ENCODE results near the gene ZDHHC14.

The ZDHHC14 gene

GRCh38 chr6:157655139-157655538 is 274.1 kb downstream of the ZDHHC14 start:
- DNase-seq: no peak

GRCh38 chr6:157656437-157656997 is 275.5 kb downstream of the ZDHHC14 start:
- no peak for DNase-seq

- DNase-seq: no peak
Measured at GRCh38 chr6:157657754-157658153, 276.8 kb downstream of the ZDHHC14 start.

GRCh38 chr6:157658301-157658700 is 277.3 kb downstream of the ZDHHC14 start:
- no peak for DNase-seq

- no peak for DNase-seq
Measured at GRCh38 chr6:157659536-157660271, 278.7 kb downstream of the ZDHHC14 start.

DNA sequence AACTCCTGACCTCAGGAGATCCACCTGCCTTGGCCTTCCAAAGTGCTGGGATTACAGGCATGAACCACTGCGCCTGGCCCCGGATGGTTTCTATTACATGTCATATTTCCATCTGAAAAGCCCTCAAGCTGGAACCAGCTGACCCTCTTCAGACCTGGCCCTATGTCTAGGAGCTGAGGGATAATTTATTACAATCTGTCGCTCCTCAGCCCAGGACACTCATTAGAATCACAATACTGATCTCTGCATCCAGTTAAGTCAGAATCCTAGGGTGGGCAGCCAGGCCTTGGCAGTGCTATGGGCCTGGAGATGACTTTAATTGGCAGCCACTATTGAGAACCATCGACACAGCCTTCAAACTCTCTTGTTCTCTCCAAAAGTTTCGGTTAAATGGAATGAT is 279.4 kb downstream of the ZDHHC14 start:
- DNase-seq: no peak

DNA sequence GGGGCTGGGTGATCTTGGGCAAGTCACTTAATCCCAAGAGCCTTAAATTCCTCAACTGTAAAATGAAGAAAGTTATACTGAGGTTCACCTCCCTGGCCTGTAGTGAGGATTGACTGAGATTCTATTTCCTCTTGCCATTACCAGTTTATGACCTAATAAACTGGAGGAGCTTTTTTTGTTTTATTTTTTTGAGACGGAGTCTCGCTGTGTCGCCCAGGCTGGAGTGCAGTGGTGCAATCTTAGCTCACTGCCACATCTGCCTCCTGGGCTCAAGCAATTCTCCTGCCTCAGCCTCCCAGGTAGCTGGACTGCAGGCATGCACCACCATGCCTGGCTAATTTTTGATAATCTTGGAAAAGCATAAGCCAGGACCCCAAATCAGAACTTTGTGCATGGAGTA is 280.7 kb downstream of the ZDHHC14 start:
- DNase-seq: no peak

- no peak for DNase-seq
Measured at GRCh38 chr6:157663261-157663660, 282.3 kb downstream of the ZDHHC14 start.

DNA sequence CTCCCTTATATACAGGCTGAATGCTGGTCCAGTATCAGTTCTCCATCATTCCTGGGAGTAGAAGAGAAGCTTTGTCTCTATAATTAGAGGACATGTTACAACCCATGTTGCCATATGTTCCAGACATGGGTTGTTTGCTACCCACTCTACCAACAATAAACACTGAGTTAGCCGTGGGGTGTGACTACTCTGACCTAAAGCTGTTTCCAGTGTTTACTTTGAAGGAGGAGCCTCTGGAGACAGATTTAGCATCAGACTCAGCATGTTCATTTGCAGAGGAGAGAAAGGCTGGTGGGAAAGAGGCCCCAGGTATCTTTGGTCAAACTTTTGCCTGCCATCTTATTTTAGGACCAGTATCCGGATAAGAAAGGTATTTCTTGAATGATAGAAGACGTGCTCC is 284.2 kb downstream of the ZDHHC14 start:
- no peak for DNase-seq

GRCh38 chr6:157666729-157667128 is 285.7 kb downstream of the ZDHHC14 start:
- DNase-seq: no peak

- no peak for DNase-seq
Measured at GRCh38 chr6:157667211-157668008, 286.4 kb downstream of the ZDHHC14 start.

GRCh38 chr6:157668009-157668401 is 287.0 kb downstream of the ZDHHC14 start:
- no peak for DNase-seq

DNA sequence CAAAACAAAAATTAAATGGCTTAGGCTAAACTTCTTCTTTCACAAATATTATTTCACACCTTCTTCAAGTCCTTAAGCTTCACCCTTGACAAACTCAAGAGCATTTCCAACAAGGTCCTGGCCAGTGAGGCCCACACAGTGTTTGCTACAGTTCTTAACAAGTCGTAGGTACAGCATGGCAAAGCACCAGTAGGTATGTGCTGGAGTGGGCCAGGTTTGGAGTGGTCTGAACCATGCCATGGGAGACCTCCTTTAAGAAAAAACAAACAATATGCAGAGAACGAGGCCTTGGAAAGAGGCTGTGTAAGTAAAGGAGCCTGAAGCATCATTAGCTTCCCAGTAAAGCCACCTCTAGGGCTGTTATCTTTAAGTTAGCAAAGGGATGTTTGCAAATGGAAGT is 287.7 kb downstream of the ZDHHC14 start:
- no peak for DNase-seq

GRCh38 chr6:157669323-157669722 is 288.3 kb downstream of the ZDHHC14 start:
- DNase-seq: no peak

- DNase-seq: no peak
Measured at GRCh38 chr6:157669747-157670216, 288.8 kb downstream of the ZDHHC14 start.

DNA sequence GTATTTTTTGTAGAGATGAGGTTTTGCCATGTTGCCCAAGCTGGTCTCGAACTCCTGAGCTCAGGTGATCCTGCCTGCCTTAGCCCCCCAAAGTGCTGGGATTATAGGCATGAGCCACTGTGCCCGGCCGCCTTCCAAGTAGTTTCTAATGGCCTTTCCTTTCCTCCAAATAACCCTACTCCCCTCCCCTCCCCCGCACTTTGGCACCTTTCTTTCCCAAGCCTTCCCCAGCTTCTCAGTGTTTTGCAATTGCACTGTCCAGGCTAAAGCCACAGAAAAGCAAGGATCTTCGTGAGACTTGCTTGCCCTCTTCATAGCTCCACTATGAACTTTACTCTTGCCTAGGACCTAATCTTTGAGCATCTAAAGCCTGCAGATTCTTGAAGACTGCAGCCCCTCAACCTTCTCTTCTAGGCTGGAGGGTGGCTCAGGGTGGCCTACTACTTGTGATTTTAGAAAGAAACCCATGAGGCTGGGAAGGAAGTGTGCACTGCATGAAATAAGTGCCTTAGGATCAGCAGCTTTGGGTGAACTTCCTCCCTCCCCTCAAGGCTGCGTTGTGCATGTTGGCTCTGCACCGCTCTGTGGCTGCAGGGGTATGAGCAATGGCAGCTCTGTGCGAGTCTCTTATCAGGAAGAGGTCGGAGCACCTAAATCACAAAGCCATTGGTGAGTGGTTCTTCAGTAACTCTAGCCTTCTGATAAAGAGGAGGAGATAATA is 289.6 kb downstream of the ZDHHC14 start:
- DNase-seq: no peak

GRCh38 chr6:157672726-157673412 is 291.9 kb downstream of the ZDHHC14 start:
- no peak for DNase-seq

DNA sequence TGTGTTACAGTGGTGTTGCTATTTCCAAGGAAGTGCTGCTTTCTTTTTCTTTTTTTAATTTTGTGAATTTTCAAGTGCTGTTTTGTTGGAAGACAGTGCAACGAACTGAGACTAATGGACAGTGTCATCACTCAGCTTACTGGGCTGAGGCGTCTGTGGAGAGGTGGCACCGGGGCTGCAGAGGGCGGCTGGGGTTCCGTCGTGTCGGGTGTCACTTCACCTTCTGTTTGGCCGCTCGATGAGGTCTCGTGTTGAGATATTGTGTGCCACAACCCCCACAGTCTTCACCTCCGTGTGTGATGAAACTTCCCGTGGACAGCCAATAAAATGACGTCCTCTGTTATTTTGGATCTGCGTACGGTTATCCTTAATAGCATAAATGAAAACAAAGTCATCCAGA is 292.6 kb downstream of the ZDHHC14 start:
- no peak for DNase-seq

DNA sequence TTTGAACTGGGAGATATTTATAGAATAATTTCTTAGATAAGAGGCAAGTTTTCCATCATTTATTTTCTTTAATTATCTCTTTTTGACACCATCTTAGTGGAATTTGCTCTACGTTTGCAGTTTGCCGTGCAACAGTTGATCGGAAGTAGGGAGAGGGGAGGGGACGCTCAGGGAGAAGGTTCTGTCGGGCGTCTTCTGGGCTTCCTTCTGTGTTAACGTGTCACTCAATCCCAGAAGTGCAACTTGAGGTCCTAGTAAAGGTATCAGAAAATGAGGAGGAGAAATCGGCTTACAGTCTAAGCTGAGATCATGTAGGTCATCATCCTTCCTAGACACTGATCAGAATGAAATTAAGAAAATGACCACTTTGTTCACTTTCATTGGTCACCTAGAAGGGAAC is 293.1 kb downstream of the ZDHHC14 start:
- DNase-seq: no peak

DNA sequence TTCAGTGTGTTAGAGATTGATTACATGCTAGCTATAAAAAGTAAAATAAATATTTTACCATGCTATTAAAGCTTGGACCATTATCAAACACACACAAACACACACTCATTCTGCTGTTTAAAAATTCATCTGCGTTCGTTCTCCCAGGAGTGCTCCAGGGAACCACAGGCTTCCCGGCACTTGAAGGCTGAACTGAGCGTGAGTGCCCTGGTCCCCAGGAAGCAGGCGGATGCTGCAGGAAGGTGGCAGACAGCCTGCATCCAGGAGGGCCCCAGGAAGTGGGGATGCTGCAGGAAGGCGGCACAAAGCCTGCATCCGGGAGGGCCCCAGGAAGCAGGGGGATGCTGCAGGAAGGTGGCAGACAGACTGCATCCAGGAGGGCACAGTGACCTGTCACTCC is 294.8 kb downstream of the ZDHHC14 start:
- DNase-seq: no peak

GRCh38 chr6:157676241-157676640 is 295.3 kb downstream of the ZDHHC14 start:
- DNase-seq: no peak

- no peak for DNase-seq
Measured at GRCh38 chr6:157677235-157677634, 296.2 kb downstream of the ZDHHC14 start.

Measured in GOT3 (cell line).